ENCODE results near the gene TIGD1.

The TIGD1 gene

GRCh38 chr2:232524771-232525170, 25.6 kb downstream of the TIGD1 start:
- DNase-seq = no peak

DNA sequence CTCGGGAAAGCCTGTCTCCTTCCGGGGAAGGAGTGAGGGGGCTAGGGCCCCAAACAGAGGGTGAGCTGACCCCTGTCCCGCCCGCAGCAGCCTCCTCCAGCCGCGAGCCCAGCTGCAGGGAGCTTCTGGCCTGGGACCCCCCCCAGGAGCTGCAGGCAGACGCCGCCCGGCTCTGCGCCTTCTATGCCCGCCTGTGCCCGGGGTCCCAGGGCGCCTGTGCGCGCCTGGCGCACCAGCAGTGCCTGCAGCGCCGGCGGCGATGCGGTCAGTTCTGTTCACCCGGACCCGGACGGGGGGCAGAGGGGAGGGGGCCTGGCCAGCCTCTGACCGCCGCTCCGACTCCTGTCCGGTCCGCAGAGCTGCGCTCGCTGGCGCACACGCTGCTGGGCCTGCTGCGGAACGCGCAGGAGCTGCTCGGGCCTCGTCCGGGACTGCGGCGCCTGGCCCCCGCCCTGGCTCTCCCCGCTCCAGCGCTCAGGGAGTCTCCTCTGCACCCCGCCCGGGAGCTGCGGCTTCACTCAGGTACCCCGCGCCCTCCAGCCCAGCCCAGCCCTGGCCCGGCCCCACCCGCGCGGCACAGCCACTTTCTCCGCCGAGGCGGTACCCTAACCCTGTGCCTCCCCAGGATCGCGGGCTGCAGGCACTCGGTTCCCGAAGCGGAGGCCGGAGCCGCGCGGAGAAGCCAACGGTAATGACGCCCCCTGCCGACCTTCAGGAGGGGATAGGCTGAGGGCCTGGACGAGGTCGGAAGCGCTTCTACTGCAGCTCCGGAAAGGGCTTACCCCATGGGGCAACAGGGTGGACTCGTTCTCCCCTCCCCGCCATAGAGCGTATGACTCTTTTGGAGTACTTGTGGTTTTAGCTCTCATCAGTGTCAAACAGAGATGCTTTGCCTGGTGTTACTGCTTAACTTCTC, 26.4 kb downstream of the TIGD1 start:
- peak in 15 of 56 donors; percentile 14 to 48 (median 29) for DNase-seq

- no peak for DNase-seq
Measured at GRCh38 chr2:232523402-232523681, 27.0 kb downstream of the TIGD1 start.

- DNase-seq = no peak
Measured at GRCh38 chr2:232522623-232523401, 27.5 kb downstream of the TIGD1 start.

DNA sequence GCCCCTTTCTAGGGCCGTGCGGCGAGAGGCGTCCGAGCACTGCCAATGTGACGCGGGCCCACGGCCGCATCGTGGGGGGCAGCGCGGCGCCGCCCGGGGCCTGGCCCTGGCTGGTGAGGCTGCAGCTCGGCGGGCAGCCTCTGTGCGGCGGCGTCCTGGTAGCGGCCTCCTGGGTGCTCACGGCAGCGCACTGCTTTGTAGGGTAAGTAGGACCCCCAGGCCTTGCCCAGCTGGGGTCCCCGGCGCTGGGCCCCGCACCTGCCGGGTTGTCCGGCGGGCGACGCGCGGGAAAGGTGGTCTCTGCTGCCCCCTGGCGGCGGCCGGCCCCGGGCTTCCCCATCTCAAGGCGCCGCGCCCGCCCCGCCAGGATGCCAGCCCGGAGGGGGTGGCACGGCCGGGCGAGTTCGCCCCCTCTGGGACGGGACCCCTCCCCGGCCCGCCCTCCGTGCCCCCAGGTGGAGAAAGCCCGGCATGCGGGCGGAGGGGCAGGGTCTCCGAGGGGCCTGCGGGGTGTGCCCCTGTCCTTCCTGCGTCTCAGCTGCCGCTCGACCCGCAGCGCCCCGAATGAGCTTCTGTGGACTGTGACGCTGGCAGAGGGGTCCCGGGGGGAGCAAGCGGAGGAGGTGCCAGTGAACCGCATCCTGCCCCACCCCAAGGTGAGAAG, 28.3 kb downstream of the TIGD1 start:
- peak in 33 of 56 donors; percentile 7 to 75 (median 31) for DNase-seq

GRCh38 chr2:232521098-232521497, 29.3 kb downstream of the TIGD1 start:
- DNase-seq = no peak

- DNase-seq = no peak
Measured at GRCh38 chr2:232520489-232520888, 29.9 kb downstream of the TIGD1 start.

- DNase-seq = no peak
Measured at GRCh38 chr2:232519581-232520438, 30.5 kb downstream of the TIGD1 start, which contains the start of gene PRSS56. PRSS56 (plus strand) TSS chr2:232520388; CDS start chr2:232520599, 211 bp downstream.

GRCh38 chr2:232518844-232519243, 31.5 kb downstream of the TIGD1 start:
- no peak for DNase-seq

DNA sequence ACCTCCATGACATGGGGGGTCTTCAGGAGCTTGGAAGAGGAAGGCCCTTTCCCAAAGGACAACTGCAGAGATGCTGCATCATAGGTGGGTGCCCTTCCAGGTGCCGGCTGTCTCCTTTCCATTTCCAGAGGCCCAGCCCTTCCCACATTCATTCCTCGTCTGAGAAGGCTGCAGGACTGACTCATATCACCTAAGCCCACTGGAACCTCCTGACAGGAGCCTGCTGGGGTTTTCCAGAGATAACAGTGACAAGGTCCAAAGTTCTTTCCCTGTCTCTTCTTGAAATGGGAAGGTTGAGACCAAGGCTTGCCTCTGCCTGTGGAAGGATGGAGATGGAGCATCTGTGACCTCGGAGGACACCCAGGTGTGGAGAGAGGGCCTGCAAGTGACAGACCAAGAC, 33.8 kb downstream of the TIGD1 start:
- no peak for DNase-seq

DNA sequence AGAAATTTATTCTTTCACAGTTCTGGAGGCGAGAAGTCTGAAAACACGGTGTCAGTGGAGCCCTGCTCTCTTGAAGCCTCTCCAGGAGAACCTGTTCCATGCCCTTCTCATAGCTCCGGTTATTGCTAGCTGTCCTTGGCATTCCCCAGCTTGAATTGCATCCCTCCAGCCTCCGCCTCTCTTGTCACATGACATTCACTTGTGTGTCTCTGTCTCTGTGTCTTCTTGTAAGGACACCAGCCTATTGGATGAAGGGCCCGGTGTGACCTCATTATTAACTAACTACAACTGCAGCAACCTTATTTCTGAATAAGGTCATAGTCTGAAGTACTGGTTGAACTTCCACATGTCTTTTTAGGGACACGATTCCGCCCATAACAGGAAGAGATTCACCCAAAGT, 34.7 kb downstream of the TIGD1 start:
- no peak for DNase-seq

DNA sequence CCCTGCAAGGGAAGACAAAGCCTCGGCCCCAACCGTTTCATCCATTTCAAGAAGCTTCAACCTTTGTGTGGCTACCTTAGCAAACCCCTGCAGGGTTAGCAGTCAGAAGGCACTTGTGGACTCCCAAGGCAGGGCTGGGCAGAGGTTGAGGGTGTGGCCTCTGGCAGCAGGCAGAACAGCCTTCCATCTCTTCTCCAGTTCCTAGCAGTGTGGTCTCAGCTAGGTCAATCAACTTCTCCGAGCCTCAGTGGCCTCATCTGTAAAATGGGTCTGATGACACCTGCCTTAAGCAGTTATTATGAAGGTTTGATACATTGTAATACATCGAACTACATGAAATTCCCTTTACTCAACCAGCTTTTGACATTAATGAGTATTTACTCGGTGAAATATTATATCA, 37.0 kb downstream of the TIGD1 start:
- DNase-seq = no peak

GRCh38 chr2:232512602-232513001, 37.8 kb downstream of the TIGD1 start:
- no peak for DNase-seq

GRCh38 chr2:232511336-232511890, 38.9 kb downstream of the TIGD1 start:
- DNase-seq = peak in 15 of 56 donors; percentile 7 to 58 (median 23)

DNA sequence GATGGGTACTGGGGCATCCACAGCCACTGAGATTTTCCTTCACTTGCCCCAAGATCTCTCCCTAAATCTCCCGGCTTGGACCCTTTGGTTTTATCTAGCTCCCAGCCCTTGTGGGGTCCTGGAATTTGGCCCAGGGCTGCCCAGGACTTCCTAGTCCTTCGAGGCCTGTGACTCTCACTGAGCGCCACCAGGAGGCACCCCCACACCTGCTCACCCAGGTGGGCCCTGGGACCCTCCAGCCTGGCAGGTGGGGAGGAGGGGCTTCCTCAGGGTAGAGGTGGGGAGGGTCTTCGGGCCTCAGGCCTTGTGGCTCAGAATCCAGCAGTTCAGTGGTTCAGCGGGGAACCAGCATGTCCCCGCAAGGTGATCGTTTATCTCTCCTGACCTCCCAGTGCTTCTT, 42.1 kb downstream of the TIGD1 start:
- DNase-seq = no peak

GRCh38 chr2:232506709-232507108, 43.6 kb downstream of the TIGD1 start:
- DNase-seq = no peak

DNA sequence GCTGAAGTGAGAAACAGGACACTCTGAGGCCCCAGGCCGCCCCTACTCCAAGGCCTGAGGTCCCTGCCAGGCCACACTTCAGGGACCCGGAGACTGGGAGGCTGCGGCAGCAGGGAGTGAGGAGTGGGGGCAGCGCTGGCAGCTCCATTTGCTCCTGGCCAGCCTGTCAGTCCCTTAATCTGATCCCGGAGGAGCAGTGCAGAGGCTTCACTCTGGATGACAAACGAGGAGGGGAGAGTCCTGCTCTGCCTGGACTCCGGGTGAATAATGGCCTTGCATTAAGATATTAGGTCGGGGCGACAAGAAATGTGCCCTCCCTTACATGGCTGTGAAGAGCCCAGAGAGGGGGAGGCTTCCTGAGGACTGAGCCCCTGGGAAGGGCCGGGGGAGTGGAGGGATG, 44.5 kb downstream of the TIGD1 start:
- no peak for DNase-seq

DNA sequence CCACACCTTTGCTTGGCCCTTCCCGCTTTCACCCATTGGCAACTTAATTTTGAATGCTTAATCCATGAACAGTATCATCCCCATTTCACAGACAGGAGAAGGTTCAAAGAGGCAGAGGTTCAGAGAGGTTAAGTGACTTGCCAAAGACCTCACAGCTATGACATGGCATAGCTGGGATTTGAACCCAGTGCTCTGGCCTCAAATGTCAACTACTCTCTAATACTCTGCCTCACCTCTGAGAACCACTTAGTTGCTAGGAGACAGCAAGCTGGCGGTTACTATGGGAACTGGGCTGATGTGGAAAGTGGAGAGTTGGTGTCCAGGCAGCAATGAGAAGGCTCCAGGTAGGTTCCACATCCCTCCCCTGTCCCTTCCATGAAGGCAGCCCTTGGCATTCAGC, 45.9 kb downstream of the TIGD1 start:
- DNase-seq = peak in 4 of 56 donors; percentile 3 to 14 (median 11)

GRCh38 chr2:232503809-232504323, 46.5 kb downstream of the TIGD1 start:
- DNase-seq = no peak

Measured in nucleus accumbens (tissue), 56 donors.